Tibial nerve (tissue), 3 donors: ENCODE data around the gene ARPC1B.

ENCODE experiments used
- CTCF ChIP-seq, 5 experiments: fragments of 200-600 bp in 3 of 5; fragments of 450-650 bp in 2 of 5; sonication (generic) in 3 of 5; IDR thresholded peaks; one replicate each; pipeline ENCODE4 v1.5.1; 2016 to 2019; ENCODE audit warnings: antibody characterized with exemption in 5 of 5, mild to moderate bottlenecking in 3 of 5, moderate library complexity in 2 of 5
- POLR2A ChIP-seq, 2 donors: fragments of 450-650 bp; IDR thresholded peaks; one replicate each; pipeline ENCODE4 v1.6.1; 2017; ENCODE audit warnings: antibody characterized with exemption in 2 of 2, mild to moderate bottlenecking in 2 of 2, moderate library complexity in 2 of 2

GRCh38 chr7:99363286-99363685 lies 11.2 kb upstream of the ARPC1B start:
- TF ChIP-seq CTCF (IDR thresholded peaks at IDR 0.05) (no peak), POLR2A (IDR thresholded peaks at IDR 0.05) (no peak)
